Endothelial cell of umbilical vein (primary cell): ENCODE results near the gene TBC1D10B. TPM values are rescaled to one million over a fixed set of nuclear protein-coding genes. Genes with fewer than 3 reads are reported as not detected.

Experiments
- BruUV-seq: library from RNA; stranded (reverse); fragments of 400-500 nt; replicated peaks from 2 replicates; lab custom pipeline; 2021; lab: Mats Ljungman, UMichigan
- CTCF ChIA-PET: fragments of 300-600, 350-600 bp; sonication (Branson Sonifier 250); formaldehyde crosslinking; loops from one replicate; lab custom pipeline; 2021; ENCODE audit warnings: antibody characterized with exemption, inconsistent platforms; lab: Charles Lee
- POLR2A ChIA-PET: fragments of 300-600, 350-600 bp; sonication (Branson Sonifier 250); formaldehyde crosslinking; loops from one replicate; lab custom pipeline; 2021; ENCODE audit warnings: antibody characterized with exemption, inconsistent platforms; lab: Charles Lee
- DNase-seq: peaks from one replicate; pipeline ENCODE4 v3.0.0-alpha.2; 2011; ENCODE audit warnings: low read depth, low spot score
- FAIRE-seq: peaks from 2 replicates; lab custom pipeline; 2011; peaks lifted over from hg19 to GRCh38; lab: Jason Lieb, UNC
- H2AFZ ChIP-seq: 2 replicates; pipeline ENCODE4 v1.6.0; 2012; ENCODE audit warnings: low read depth, low read length, control low read depth, inconsistent platforms
- H3K27ac ChIP-seq: 2 replicates; pipeline ENCODE4 v1.5.1; 2011; ENCODE audit warnings: low read depth, mild to moderate bottlenecking, control low read depth, low read length, moderate library complexity; ENCODE audit not compliant: insufficient read depth
- H3K27me3 ChIP-seq, 2 experiments: 2 replicates each; pipeline versions ENCODE4 v1.6.0 to v1.6.1; 2011; ENCODE audit warnings: low read length in 2 of 2, mixed read lengths in 1 of 2; ENCODE audit not compliant: control insufficient read depth in 2 of 2, insufficient read depth in 2 of 2
- H3K36me3 ChIP-seq, 2 experiments: 2 replicates in 1 of 2; 3 replicates in 1 of 2; pipeline ENCODE4 v1.5.1; 2011; ENCODE audit warnings: low read length in 2 of 2, mild to moderate bottlenecking in 1 of 2, moderate library complexity in 1 of 2; ENCODE audit not compliant: control insufficient read depth in 2 of 2, insufficient read depth in 2 of 2; ENCODE audit errors: extremely low read depth in 1 of 2
- H3K4me1 ChIP-seq: 3 replicates; pipeline ENCODE4 v1.5.1; 2011; ENCODE audit warnings: mild to moderate bottlenecking, low read length; ENCODE audit not compliant: control insufficient read depth, insufficient read depth; ENCODE audit errors: extremely low read depth
- H3K4me2 ChIP-seq: 2 replicates; pipeline ENCODE4 v1.6.1; 2011; ENCODE audit warnings: low read length, control low read depth, mixed read lengths; ENCODE audit not compliant: insufficient read depth
- H3K4me3 ChIP-seq, 3 experiments: fragments of 200-600 bp in 1 of 3; sonication (generic), shearing (Covaris generic) in 1 of 3; replicated peaks in 1 of 3; 2 replicates each; pipeline ENCODE4 v1.5.1; 2011 to 2016; ENCODE audit warnings: control low read depth in 3 of 3, low read length in 3 of 3, mild to moderate bottlenecking in 2 of 3, inconsistent platforms in 1 of 3, low read depth in 1 of 3, moderate library complexity in 1 of 3; ENCODE audit not compliant: insufficient read depth in 1 of 3
- H3K79me2 ChIP-seq: 2 replicates; pipeline ENCODE4 v1.6.0; 2012; ENCODE audit warnings: low read length, inconsistent platforms; ENCODE audit not compliant: control insufficient read depth, insufficient read depth
- H3K9ac ChIP-seq: replicated peaks from 2 replicates; pipeline ENCODE3; 2011; ENCODE audit warnings: low read length, control low read depth; ENCODE audit not compliant: insufficient read depth; ENCODE audit errors: extremely low read depth
- H3K9me1 ChIP-seq: replicated peaks from 3 replicates; pipeline ENCODE4 v1.6.0; 2011; ENCODE audit warnings: mild to moderate bottlenecking, low read length; ENCODE audit not compliant: control insufficient read depth, insufficient read depth; ENCODE audit errors: extremely low read depth
- H3K9me3 ChIP-seq: replicated peaks from 2 replicates; pipeline ENCODE4 v1.5.1; 2012; ENCODE audit warnings: low read length, inconsistent platforms; ENCODE audit not compliant: control insufficient read depth, insufficient read depth
- H4K20me1 ChIP-seq: replicated peaks from 2 replicates; pipeline ENCODE3; 2011; ENCODE audit warnings: mild to moderate bottlenecking, low read length; ENCODE audit not compliant: control insufficient read depth, insufficient read depth; ENCODE audit errors: extremely low read depth
- CTCF ChIP-seq, 2 donors: IDR thresholded peaks; 1 replicate in 1 of 2; 2 replicates in 1 of 2; pipeline ENCODE4 v1.5.1; 2011; ENCODE audit warnings: low read length in 2 of 2, mild to moderate bottlenecking in 2 of 2, moderate library complexity in 2 of 2, control low read depth in 1 of 2, inconsistent platforms in 1 of 2, low read depth in 1 of 2; ENCODE audit not compliant: insufficient read depth in 1 of 2; ENCODE audit errors: extremely low read depth in 1 of 2
- EZH2 ChIP-seq: IDR thresholded peaks from 2 replicates; pipeline ENCODE4 v1.6.1; 2012; ENCODE audit warnings: borderline replicate concordance, low read depth, mild to moderate bottlenecking, moderate library complexity, low read length, inconsistent platforms; ENCODE audit not compliant: severe bottlenecking
- GATA2 ChIP-seq: IDR thresholded peaks from 2 replicates; pipeline ENCODE4 v1.7.0; 2011; ENCODE audit warnings: low read depth, mild to moderate bottlenecking, moderate library complexity, mixed read lengths, low read length; ENCODE audit not compliant: insufficient read length, insufficient read depth
- JUN ChIP-seq: IDR thresholded peaks from 2 replicates; pipeline ENCODE4 v1.6.1; 2011; ENCODE audit warnings: borderline replicate concordance, low read depth; ENCODE audit not compliant: insufficient read length, insufficient read depth
- MAX ChIP-seq: IDR thresholded peaks from 2 replicates; pipeline ENCODE4 v1.6.1; 2011; ENCODE audit not compliant: insufficient read depth, insufficient read length
- MYC ChIP-seq: IDR thresholded peaks from one replicate; pipeline ENCODE4 v1.6.1; 2011; ENCODE audit warnings: mild to moderate bottlenecking, low read depth, low read length
- POLR2AphosphoS5 ChIP-seq: IDR thresholded peaks from 2 replicates; pipeline ENCODE4 v1.6.1; 2012; ENCODE audit warnings: low read depth, mild to moderate bottlenecking, control low read depth, low read length, moderate library complexity; ENCODE audit not compliant: insufficient read depth
- dilution Hi-C: fragments of 300-500 bp; cut with MboI; formaldehyde crosslinking; loops from one replicate; pipeline ENCODE4 v1.15.0; 2019; ENCODE audit warnings: low sequenced_read_pairs; ENCODE audit not compliant: extremely low pct_ligation_motif_present
- intact Hi-C: fragments of 100-400 bp; cut with micrococcal nuclease; formaldehyde crosslinking; loops from one replicate; pipeline ENCODE4 v1.10.0; 2022
- polyA plus RNA-seq, 4 experiments: library from polyadenylated mRNA; depleted of rRNA in 3 of 4; stranded (reverse) in 3 of 4; unstranded in 1 of 4; fragments of >200 nt; gene quantifications; 2 replicates each; pipeline versions ENCODE4 v1.2.1 to v1.2.3, GENCODE V29; 2011 to 2012; ENCODE audit warnings: missing spikeins in 1 of 4
- total RNA-seq: library from RNA; stranded (reverse); gene quantifications from 2 replicates; pipeline ENCODE4 v1.2.3, GENCODE V29; 2021

Gene TBC1D10B
- total and polyA plus RNA-seq, 2 donors (not counting 3 experiments of a cell fraction or from before 2014, with no cell fraction given), result 37.0 to 63.0 TPM

GRCh38 chr16:30398661-30399434, 28.6 kb upstream of the TBC1D10B start:
- Histone ChIP-seq H3K9me3 (no peaks in the 10 kb centered on the region), H3K4me2 (no peak overlapping the region), H4K20me1 (no peaks in the 10 kb centered on the region), H3K36me3 (peaks cover 0 to 19% of the 10 kb centered on the region in 2 experiments), H3K9me1 (no peaks in the 10 kb centered on the region), H3K4me1 (peaks cover 21% of the 10 kb centered on the region), H3K9ac (no peak overlapping the region), H3K27me3 (no peaks in the 10 kb centered on the region), H2AFZ (no peak overlapping the region), H3K4me3 (no peak overlapping the region), H3K79me2 (peaks cover 9% of the 10 kb centered on the region), H3K27ac (peak overlapping the region; percentile 89)
- no peak for TF ChIP-seq EZH2
- TF ChIP-seq POLR2AphosphoS5, result no peak
- TF ChIP-seq MYC, result no peak
- TF ChIP-seq GATA2, result no peak
- no peak for TF ChIP-seq CTCF (IDR thresholded peaks at IDR 0.05; ENCODE audit: extremely low read depth in 1 of 2, insufficient read depth in 1 of 2, low read depth in 1 of 2, low read length in 2 of 2)
- TF ChIP-seq MAX, result no peak
- TF ChIP-seq JUN, result no peak
- intact Hi-C loops (no loop called here), dilution Hi-C loops (no loop called here)
- no peak for FAIRE-seq
- DNase-seq, result no peak
- POLR2A ChIA-PET, result no interaction called here
- no TSS peak for BruUV-seq
- CTCF ChIA-PET, result interaction anchor here (1.0 to 2.1 kb wide), 4 partner anchors 11 to 31 kb away, joined by 4 to 12 read pairs (median 6); partner anchors contain the start of genes DCTPP1 and TBC1D10B
